GM12878 (cell line): Measurements from ENCODE around the gene FLACC1. TPM values are rescaled to one million over a fixed set of nuclear protein-coding genes. Genes with fewer than 3 reads are reported as not detected.

Experiments
- ATAC-seq: fragments of 200-7000 bp; cut with Tn5 transposase; 3 replicates; pipeline ENCODE4 v1.9.1; 2020; ENCODE audit warnings: mild to moderate bottlenecking, moderate library complexity
- BruUV-seq: library from RNA; stranded (reverse); fragments of 400-500 nt; replicated peaks from 2 replicates; lab custom pipeline; 2021; lab: Mats Ljungman, UMichigan
- CTCF ChIA-PET: fragments of 300-600 bp; sonication (Branson Sonifier 250); formaldehyde crosslinking; extraction: SDS; loops from one replicate; lab custom pipeline; 2021; ENCODE audit warnings: inconsistent platforms; lab: Yijun Ruan, JAX
- POLR2A ChIA-PET: fragments of 350-600 bp; formaldehyde crosslinking; extraction: SDS; loops from one replicate; lab custom pipeline; 2021; ENCODE audit warnings: inconsistent platforms; lab: Charles Lee
- RAD21 ChIA-PET: fragments of 300-600 bp; sonication (Branson Sonifier 250); formaldehyde crosslinking; loops from one replicate; lab custom pipeline; 2023; ENCODE audit warnings: antibody characterized with exemption; ENCODE audit not compliant: unreplicated experiment; lab: Charles Lee
- SMC1A ChIA-PET: fragments of 300-600 bp; sonication (Branson Sonifier 250); formaldehyde crosslinking; loops from one replicate; lab custom pipeline; 2023; ENCODE audit not compliant: unreplicated experiment, uncharacterized antibody; lab: Charles Lee
- DNase-seq: peaks from one replicate; pipeline ENCODE4 v3.0.0-alpha.2; 2011; ENCODE audit warnings: low read depth, low spot score
- FAIRE-seq: peaks from 3 replicates; lab custom pipeline; 2011; peaks lifted over from hg19 to GRCh38; lab: Jason Lieb, UNC
- H2AFZ ChIP-seq: 2 replicates; pipeline ENCODE4 v1.6.0; 2011; ENCODE audit warnings: low read depth, low read length, control low read depth; ENCODE audit not compliant: control insufficient read depth
- H3K27ac ChIP-seq: 2 replicates; pipeline ENCODE4 v1.5.1; 2011; ENCODE audit warnings: control low read depth; ENCODE audit not compliant: control insufficient read depth, insufficient read depth
- H3K27me3 ChIP-seq, 2 experiments: replicated peaks in 1 of 2; 2 replicates each; pipeline versions ENCODE4 v1.6.0 to v1.6.1; 2011; ENCODE audit warnings: low read length in 1 of 2; ENCODE audit not compliant: control insufficient read depth in 2 of 2, insufficient read depth in 2 of 2
- H3K36me3 ChIP-seq, 2 experiments: 2 replicates each; pipeline ENCODE4 v1.5.1; 2011; ENCODE audit warnings: low read length in 1 of 2; ENCODE audit not compliant: control insufficient read depth in 2 of 2, insufficient read depth in 2 of 2
- H3K4me1 ChIP-seq: 2 replicates; pipeline ENCODE4 v1.6.1; 2011; ENCODE audit warnings: mild to moderate bottlenecking, low read length, moderate library complexity, mixed read lengths; ENCODE audit not compliant: control insufficient read depth, insufficient read depth
- H3K4me2 ChIP-seq: 2 replicates; pipeline ENCODE4 v1.6.0; 2011; ENCODE audit warnings: control low read depth; ENCODE audit not compliant: control insufficient read depth, insufficient read depth
- H3K4me3 ChIP-seq: fragments of 200-600 bp; sonication (generic); 2 replicates; pipeline ENCODE4 v1.5.1; 2016
- H3K79me2 ChIP-seq: 2 replicates; pipeline ENCODE4 v1.6.0; 2011; ENCODE audit warnings: low read length; ENCODE audit not compliant: control insufficient read depth, insufficient read depth
- H3K9ac ChIP-seq: 2 replicates; pipeline ENCODE4 v1.8.0; 2011; ENCODE audit warnings: low read length, control low read depth, mixed read lengths; ENCODE audit not compliant: control insufficient read depth, insufficient read depth
- H3K9me3 ChIP-seq: replicated peaks from 3 replicates; pipeline ENCODE4 v1.5.1; 2011; ENCODE audit warnings: mild to moderate bottlenecking, low read length; ENCODE audit not compliant: control insufficient read depth, insufficient read depth
- H4K20me1 ChIP-seq: 2 replicates; pipeline ENCODE4 v1.6.0; 2011; ENCODE audit not compliant: control insufficient read depth, insufficient read depth
- BCL3 ChIP-seq: IDR thresholded peaks from 2 replicates; pipeline ENCODE4 v1.6.1; 2011; ENCODE audit warnings: borderline replicate concordance, low read depth, mild to moderate bottlenecking, moderate library complexity, low read length; ENCODE audit not compliant: insufficient read depth, poor library complexity, severe bottlenecking
- BMI1 ChIP-seq: fragments of 450-650 bp; IDR thresholded peaks from 2 replicates; pipeline ENCODE4 v1.6.1; 2016; ENCODE audit warnings: mild to moderate bottlenecking, moderate library complexity, borderline replicate concordance
- FOXK2 ChIP-seq: fragments of 450-650 bp; IDR thresholded peaks from 2 replicates; pipeline ENCODE4 v1.6.1; 2017; ENCODE audit warnings: mild to moderate bottlenecking, moderate library complexity
- FOXM1 ChIP-seq: IDR thresholded peaks from 2 replicates; pipeline ENCODE4 v1.6.1; 2012; ENCODE audit warnings: low read depth, mild to moderate bottlenecking, inconsistent platforms, low read length, moderate library complexity
- NR2C2 ChIP-seq: IDR thresholded peaks from 2 replicates; pipeline ENCODE4 v1.6.1; 2011; ENCODE audit warnings: borderline replicate concordance, low read depth; ENCODE audit not compliant: control insufficient read depth, insufficient read length
- RBBP5 ChIP-seq: fragments of 200-600 bp; sonication (generic); conservative IDR thresholded peaks from 2 replicates; pipeline ENCODE4 v1.6.1; 2016
- SMC3 ChIP-seq: IDR thresholded peaks from 2 replicates; pipeline ENCODE4 v1.6.1; 2011; ENCODE audit warnings: low read length, improper control_type of control experiment, borderline replicate concordance
- ZNF24 ChIP-seq: fragments of 450-650 bp; IDR thresholded peaks from 2 replicates; pipeline ENCODE4 v1.6.1; 2017; ENCODE audit warnings: antibody characterized with exemption, mild to moderate bottlenecking
- ZNF384 ChIP-seq: IDR thresholded peaks from 2 replicates; pipeline ENCODE4 v1.6.1; 2012; ENCODE audit warnings: low read depth, mild to moderate bottlenecking, low read length, improper control_type of control experiment, borderline replicate concordance
- WGBS: methylation state at CpG from one replicate; pipeline ENCODE4 v1.1.6; 2016; ENCODE audit warnings: low lambda C conversion rate; ENCODE audit not compliant: insufficient replicate concordance, insufficient coverage; ENCODE audit errors: missing lambda C conversion rate; 5-methylcytosine and 5-hydroxymethylcytosine counted together
- in situ Hi-C: fragments of 300-500 bp; cut with MboI; formaldehyde crosslinking; loops from 9 replicates; pipeline ENCODE4 v1.14.3; 2018; ENCODE audit warnings: mixed read lengths
- intact Hi-C: fragments of 100-400 bp; cut with micrococcal nuclease; formaldehyde crosslinking; loops from one replicate; pipeline ENCODE4 v1.14.2; 2022; ENCODE audit not compliant: unreplicated experiment
- polyA plus RNA-seq, 11 experiments: library from polyadenylated mRNA; depleted of rRNA in 4 of 11; unstranded in 6 of 11; stranded (reverse) in 5 of 11; fragments of >200 nt; fragmentation: Nextera tagmentation in 4 of 11; fragmentation: Illumina TruSeq in 1 of 11; extraction: Ambion mirVana in 4 of 11; extraction: Trizol in 1 of 11; gene quantifications; 1 replicate in 1 of 11; 2 replicates in 10 of 11; pipeline versions ENCODE4 v1.2.1 to v1.2.3, GENCODE V29; 2011 to 2016; ENCODE audit warnings: inconsistent platforms in 2 of 11, missing spikeins in 2 of 11, low read depth in 1 of 11
- total RNA-seq, 4 experiments: library from RNA; depleted of rRNA in 3 of 4; stranded (reverse); fragments of >200 nt in 3 of 4; fragmentation: Illumina TruSeq in 1 of 4; extraction: Trizol in 1 of 4; gene quantifications; 2 replicates each; pipeline versions ENCODE4 v1.2.1 to v1.2.3, GENCODE V29; 2013 to 2021
- TF ChIP-seq, protein P1 (sequence below): IDR thresholded peaks from 2 replicates; pipeline ENCODE4 v1.6.1; 2011; ENCODE audit warnings: low read depth, mild to moderate bottlenecking, low read length, moderate library complexity, borderline replicate concordance; ENCODE audit errors: extremely low read depth

Gene FLACC1
- total and polyA plus RNA-seq, 10 of the 15 experiments (the other 5 are each of a cell fraction or from before 2014, with no cell fraction given): 0.08 to 0.54 (median 0.30) TPM; not detected in 2

- TF ChIP-seq ZNF384 (peak; percentile 59; the same call in 1 of the 2 replicates), SMC3 (peak; percentile 1; the same call in 1 of the 2 replicates), FOXM1 (no peak), ZNF24 (0 out of 2 replicates have a peak, but pooled peaks have one; percentile 43), BMI1 (peak; percentile 78), FOXK2 (no peak)
- TF ChIP-seq, protein P1, sequence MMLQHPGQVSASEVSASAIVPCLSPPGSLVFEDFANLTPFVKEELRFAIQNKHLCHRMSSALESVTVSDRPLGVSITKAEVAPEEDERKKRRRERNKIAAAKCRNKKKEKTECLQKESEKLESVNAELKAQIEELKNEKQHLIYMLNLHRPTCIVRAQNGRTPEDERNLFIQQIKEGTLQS: no peak
Measured at GRCh38 chr2:201257381-201257955, 99.7 kb downstream of the FLACC1 start (continued).

GRCh38 chr2:201256082-201256481 is 101.1 kb downstream of the FLACC1 start:
- no peaks in the 10 kb centered on the region; a peak in 2 of 4 replicates for H3K36me3 ChIP-seq
- no peak overlapping the region for H3K4me3 ChIP-seq
- no peaks in the 10 kb centered on the region for H3K27me3 ChIP-seq
- POLR2A ChIA-PET: interaction anchor here (0.8 to 1.5 kb wide), 3 partner anchors 9 to 130 kb away, joined by 3 to 4 read pairs (median 3); no protein-coding TSS in a partner anchor
- no peak for DNase-seq
- H3K4me1 ChIP-seq: peaks cover 41% of the 10 kb centered on the region
- intact Hi-C loops (loop anchor here (5.0 kb wide), 1 partner anchor 196 kb away; the partner anchor contains the start of genes STRADB and TRAK2), in situ Hi-C loops (no loop called here)
- H3K9me3 ChIP-seq: no peaks in the 10 kb centered on the region; the same call in 2 of the 3 replicates
- SMC1A ChIA-PET: interaction anchor here (0.9 to 10.5 kb wide), 6 partner anchors 9 to 23 kb away, joined by 4 to 87 read pairs (median 4); no protein-coding TSS in a partner anchor
- no peaks in the 10 kb centered on the region for H4K20me1 ChIP-seq
- peaks cover 8% of the 10 kb centered on the region for H3K79me2 ChIP-seq
- H3K4me2 ChIP-seq: no peak overlapping the region
- no peak overlapping the region for H3K9ac ChIP-seq
- no peak for FAIRE-seq
- RAD21 ChIA-PET: interaction anchor here (1.3 to 4.4 kb wide), 3 partner anchors 8 to 23 kb away, joined by 4 to 33 read pairs (median 25); no protein-coding TSS in a partner anchor
- no TSS peak for BruUV-seq
- TF ChIP-seq BCL3 (no peak), NR2C2 (no peak), RBBP5 (no peak)
- WGBS: 100% methylated on average over 3 of the region's 3 CpGs
- CTCF ChIA-PET: interaction anchor here (1.1 to 6.6 kb wide), 2 partner anchors 9 to 23 kb away, joined by 3 to 34 read pairs; no protein-coding TSS in a partner anchor
- no peak overlapping the region for H3K27ac ChIP-seq
- ATAC-seq: no peak
- no peak overlapping the region for H2AFZ ChIP-seq
